GM21526 (cell line): ENCODE measurements around the gene MAPK6.
"Not testable (repeated sequence)": the region's sequence is repeated elsewhere in the genome, so short reads cannot be mapped to it uniquely, and the experiment has no call there.

ENCODE experiments used
- ATAC-seq: cut with Tn5 transposase; IDR thresholded peaks from one replicate; pipeline ENCODE4 v1.9.1; 2021; ENCODE audit warnings: moderate library complexity; ENCODE audit not compliant: unreplicated experiment, low FRiP score

The MAPK6 gene

DNA sequence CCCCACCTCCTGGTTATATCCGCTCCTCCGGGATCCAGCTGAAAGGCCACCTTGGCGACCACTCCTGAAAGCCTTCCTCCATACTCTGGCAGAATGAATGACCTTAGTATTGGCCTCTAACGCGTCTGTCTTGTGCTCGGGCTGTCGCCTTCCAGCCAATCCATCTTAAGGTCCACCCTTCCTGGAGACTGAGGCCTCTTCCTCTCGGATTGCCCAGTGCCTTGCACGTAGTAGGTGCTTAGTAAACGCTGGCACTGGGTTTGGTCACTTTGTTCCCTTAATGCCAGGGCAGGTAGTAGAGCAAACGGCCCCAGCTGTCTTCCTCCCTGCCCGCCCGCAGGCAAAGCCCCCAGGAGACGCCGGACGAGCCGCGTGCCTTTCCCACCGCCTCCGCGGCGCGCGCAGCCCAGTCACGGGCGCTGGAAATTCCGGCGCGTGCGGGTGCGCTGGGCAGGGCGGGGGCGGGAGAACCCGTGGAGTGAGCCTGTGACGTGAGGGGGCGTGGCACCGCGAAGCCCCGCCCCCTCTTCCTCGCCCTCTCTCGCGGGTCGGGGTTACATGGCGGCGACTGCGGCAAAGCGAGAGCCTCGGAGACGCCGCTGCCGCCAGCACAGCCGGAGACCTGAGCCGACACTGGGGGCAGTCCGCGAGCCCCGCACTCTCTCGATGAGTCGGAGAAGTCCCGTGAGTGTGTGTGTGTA is at the start of gene MAPK6:
Gene MAPK6, plus strand, starts transcription at position 527 of the 701 bp plus-strand sequence. CDS start 27,242 bp downstream, outside the sequence.
- ATAC-seq, result peak; percentile 55

DNA sequence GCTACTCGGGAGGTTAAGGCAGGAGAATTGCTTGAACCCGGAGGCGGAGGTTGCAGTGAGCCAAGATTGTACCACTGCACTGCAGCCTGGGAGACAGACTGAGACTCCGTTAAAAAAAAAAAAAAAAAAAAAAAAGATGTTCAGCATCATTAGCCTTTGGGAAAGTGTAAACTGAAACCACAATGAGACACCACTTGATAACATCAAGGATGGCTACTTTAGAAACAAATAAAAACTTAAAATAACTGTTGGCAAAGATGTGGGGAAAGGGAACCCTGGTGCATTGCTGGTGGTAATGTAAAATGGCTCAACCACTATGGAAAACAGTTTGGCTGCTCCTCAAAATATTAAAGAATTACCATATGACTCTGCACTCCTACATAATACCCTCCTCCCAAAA is 49.3 kb upstream of the MAPK6 start:
- no peak for ATAC-seq

DNA sequence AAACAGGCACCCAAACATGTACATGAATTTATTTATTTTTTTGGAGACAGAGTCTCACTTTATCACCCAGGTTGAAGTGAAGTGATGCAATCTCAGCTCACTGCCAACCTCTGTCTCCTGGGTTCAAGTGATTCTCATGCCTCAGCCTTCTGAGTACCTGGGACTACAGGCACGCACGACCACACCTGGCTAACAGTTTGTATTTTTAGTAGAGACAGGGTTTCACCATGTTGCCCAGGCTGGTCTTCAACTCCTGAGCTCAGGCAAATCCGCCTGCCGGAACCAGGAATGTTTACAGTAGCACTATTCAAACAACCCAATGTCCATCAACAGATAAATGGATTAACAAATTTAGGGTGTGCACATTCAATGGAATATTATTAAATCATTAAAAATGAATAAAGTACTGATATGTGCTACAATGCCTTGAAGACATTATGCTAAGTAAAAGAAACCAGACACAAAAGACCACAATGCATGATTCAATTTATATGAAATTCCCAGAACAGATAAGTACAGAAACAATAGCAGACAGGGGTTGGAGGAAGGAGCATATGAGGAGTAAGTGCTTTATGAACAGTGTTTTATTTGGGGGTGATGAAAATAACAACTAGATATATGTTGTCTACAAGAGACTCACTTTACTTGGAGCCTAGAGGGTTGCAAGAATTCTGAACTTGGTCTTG is 48.7 kb upstream of the MAPK6 start:
- no peak for ATAC-seq

DNA sequence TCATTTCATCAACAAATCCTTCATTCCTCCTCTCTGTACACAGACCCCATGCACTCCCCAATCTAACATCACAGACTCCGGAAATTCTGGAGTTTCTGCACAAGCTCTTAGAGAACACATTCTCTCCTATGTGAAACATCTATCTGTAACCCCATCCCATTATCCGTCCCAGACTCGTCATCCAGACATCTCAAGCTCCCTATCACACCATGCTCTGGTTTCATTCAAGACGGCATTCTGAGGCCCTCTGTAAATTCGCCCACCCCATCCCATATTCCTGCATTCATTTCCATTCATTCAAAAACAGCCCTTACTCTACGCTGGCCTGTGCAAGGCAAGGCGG is 48.0 kb upstream of the MAPK6 start:
- peak; percentile 17 for ATAC-seq

DNA sequence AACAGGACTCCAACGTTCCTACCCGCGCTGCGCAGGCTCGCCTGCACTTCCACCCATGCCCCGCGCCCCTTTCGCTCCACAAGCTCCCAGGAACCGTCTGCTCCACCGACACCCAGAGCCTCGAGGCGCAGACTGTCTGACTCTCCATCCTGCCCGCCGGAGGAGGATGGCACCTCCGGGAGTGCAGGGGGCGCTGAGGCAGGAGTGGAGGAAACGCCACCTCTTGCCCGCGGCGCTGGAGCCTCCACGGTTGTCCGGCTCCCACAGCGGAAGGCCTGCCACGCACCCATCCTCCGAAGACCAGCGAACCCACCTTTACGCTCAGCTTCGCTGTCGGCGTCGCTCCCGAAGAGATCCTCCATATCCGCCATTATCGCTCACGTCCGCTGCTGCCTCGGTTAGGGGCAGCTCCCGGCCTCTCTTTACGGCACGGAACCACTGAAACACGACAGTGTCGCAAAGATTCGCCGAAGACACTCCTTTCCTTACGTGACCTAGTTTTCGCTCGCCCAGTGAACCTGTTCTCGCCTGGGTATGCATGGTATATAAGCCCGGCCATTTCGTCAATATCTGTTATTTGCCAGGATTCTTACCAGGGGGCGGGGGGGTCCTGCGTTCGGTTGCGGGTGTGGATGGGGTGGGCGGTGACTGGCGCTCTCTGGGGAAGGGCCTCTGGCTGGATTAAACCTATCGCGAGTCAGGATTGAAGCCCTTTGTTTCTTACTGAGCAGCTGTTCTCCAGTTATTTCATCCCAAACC is 47.5 kb upstream of the MAPK6 start, which contains the start of gene LEO1:
Gene LEO1, minus strand, starts transcription at position 404 of the 759 bp plus-strand sequence. Its CDS starts 33 bp downstream, at position 371.
- peak; percentile 81 for ATAC-seq

DNA sequence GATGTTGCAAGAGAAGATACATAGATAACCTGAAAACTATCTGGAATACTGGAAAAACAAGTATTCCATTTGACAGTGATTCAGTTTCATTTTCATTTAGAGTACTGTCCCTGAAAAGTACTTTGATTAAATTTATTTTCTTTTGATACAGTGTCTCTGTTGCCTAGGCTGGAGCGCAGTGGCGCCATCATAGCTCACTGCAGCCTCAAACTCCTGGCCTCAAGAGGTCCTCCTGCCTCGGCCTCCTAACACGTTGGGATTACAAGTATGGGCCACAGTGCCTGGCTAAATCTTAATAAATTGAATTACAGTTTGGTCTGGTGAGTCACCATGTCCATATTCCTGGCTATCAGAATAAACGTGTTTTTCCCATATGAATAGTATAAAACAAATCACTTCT is 45.8 kb upstream of the MAPK6 start:
- ATAC-seq, result no peak

DNA sequence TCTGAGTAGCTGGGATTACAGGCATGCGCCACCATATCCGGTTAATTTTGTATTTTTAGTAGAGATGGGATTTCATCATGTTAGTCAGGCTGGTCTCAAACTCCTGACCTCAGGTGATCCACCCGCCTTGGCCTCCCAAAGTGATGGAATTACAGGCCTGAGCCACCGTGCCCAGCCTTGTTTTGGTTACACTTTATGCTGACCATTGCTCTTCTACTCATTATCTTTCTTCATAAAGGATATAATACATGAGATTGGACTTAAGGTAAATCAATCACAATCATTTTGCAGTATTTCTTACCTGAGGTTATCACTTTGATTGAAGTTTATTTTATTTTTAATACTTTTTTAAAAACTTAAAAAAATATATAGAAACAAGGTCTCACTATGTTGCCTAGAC is 45.2 kb upstream of the MAPK6 start:
- no peak for ATAC-seq

DNA sequence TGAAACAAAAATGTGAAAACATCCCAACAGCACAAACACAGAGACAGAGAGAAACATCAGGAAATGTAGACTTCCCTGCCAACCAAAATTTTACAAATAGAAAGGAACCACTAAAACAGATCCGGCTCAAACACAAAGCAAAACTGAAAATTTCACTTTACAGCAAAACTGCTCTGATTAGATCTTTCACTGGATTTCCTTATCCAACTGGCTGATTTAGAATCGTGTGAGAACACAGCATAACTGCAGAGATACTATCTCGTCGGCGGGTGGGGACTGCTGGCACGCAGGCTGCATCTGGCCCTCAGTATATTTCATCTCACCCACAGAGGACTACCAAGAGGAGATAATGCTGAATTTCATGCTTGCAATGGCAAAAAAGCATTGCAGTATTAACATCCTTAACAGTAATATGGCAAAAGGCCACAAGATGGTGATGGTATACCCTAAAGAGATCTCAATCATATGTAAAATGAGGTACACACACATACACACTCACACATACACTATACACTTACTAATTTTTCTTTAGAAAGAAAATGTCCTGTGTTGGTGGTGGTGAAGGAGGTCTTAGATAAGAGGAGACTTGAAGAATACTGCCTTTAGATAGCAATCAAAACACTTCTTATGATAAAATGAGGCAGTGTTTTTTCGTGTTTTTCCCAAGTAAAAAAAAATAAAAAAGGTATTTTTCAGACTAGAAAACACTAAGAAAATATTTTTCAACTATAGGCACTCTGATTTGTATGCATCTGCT is 36.8 kb upstream of the MAPK6 start:
- peak; percentile 92 for ATAC-seq

DNA sequence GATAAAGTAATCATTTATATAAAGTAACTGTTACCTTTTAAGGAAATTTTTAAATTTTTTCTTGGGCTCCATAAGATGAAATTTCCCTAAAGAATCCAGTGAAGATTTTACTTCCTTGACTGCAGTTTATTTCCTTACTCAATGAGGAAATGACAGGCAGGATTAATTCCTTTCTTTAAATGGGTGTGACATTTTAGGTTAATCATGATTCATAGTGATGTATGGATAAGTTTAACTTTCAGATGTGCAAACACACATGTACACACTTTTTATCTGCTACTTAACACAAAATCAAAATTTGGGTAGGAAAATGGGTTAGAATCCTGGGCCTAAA is 36.3 kb upstream of the MAPK6 start:
- no peak for ATAC-seq

DNA sequence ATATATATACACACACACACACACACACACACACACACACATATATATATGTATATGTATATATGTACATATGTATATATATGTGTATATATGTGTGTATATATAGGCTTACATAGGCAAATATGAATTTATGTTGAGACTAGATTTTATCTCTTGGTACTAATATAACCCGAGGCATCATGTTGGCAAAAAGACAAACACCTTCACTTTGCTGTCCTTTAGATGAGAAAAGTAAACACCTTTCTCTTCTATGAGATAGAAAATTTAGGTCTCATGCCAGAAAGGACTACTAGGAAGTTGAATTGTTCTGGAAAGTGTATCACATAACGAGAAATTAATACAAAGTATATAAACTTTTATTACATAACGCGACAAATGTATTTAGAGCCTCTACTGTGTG is 27.9 kb upstream of the MAPK6 start:
- ATAC-seq, result no peak

DNA sequence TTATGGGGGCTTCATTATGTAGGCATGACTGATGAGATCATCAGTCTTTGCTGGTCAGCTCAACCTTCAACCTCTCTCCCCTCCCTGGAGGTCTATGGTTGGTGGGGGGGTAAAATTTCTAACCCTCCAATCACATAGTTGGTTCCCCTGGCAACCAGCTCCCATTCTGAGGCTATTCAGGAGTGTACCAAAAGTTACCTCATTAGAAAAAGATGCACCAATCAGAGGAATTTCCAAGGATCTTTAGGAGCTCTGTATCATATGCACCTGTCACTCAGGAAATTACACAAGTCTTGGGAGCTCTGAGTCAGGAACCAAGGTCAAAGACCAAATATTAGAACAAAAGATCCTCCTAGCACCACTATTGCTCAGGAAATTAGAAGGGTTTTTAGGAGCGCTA is 26.1 kb upstream of the MAPK6 start:
- ATAC-seq, result no peak

DNA sequence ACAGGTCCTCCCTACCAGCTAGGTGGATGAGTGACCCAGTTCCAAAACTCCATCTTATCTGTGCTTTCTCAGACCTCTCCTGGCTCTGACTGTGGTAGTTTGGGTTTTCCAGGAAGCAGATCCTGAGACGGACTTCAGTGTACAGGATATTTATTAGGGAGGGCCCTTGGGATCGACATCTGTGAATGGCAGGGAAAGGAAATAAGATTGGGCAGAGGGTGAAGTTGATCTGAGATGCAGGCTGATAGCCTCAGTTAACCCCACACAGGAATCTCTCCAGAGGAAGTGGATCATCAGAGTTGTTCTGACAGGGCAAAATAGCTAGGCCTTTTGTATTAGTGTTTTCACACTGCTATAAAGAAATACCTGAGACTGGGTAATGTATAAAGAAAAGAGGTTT is 16.7 kb upstream of the MAPK6 start:
- no peak for ATAC-seq

DNA sequence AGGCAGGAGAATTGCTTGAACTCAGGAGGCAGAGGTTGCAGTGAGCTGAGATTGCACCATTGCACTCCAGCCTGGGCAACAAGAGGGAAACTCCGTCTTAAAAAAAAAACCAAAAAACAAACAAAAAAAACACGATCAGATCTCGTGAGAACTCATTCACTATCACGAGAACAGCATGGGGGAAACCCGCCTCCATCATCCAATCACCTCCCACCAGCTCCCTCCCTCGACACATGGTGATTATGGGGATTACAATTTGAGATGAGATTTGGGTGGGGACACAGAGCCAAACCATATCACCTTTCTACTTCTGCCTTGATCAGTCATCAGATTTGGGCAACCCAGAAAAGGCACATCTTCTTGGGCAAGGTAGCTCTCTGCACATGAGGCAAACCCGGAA is 15.9 kb upstream of the MAPK6 start:
- ATAC-seq, result not testable (repeated sequence)

DNA sequence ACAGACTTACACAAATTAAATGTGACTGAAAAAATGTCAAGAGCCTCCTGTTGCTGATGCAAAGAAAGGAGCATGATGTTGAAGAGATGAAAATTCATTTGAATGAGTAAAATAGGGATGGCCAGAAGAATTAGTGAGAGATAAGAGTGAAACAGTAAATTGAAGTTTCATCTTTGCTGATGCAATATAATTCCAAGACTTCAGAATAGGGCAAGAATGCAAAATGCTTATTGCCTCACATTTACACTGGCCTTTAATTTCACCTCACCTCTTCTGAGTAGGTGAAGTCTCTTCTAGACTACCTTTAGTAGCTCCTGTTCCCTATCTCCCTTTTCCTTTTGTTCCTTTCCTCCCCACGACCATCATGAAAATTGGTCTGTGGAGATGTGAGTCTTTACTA is 15.3 kb upstream of the MAPK6 start:
- ATAC-seq, result no peak

DNA sequence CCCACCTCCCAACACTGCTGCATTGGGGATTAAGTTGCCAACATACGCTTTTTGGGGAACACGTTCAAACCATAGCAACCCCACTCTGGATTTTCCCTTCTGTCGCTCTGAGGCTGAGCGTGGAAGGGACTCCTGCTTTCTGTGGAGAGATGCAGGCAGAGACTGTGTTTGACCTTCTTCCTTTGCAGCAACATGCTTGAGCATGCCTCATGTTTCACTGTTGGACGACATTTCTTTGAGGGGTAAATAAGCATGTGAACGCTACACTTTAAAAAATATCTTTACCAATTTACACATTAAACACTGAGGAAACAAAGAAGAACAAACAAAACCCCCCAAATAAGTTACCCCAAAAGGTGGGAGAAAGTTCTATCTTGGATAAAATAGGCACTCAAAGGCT is 14.2 kb upstream of the MAPK6 start:
- no peak for ATAC-seq

DNA sequence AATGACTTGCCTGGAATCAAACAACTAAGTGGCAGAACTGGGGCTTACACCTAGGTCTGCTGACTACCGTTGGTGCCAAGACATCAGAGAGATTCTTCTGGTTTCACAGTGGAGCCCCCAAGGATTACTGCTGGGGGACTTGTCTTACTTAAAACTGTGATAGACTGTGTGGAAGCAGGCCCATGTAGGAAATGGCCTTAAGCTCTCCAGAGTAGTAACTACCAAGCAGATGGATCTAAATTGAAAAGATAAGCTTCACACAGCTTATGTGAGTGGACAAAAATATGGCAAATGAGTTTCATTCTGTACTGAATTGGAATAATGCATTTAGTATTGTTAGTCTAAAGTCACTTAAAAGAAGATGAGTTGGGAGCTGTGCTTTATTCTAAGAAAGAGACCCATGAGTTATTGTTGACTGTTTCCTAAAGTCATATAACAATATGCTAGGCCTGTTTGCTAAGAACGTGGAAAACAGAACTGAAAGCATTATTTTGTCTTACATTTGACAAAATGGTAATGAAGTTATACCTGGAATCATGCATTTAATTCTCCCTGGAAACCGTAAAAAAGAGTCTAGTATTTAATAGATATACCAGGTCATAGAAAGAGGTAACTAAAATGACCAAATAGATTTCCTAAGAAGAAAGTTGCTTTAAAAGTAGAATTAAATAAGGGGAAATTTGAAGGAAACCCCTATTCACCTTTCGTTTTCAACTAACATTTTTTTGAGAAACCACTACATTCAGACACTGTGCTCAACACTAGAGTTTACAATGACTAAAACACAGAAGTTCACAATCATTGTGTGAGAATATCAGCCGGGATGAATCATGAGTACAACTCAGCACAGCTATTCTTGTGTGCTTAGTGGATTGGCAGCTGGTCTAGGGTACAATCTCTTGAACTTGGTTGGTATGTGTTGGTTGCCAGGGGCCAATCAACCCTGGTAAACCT is 13.0 kb upstream of the MAPK6 start:
- peak; percentile 44 for ATAC-seq

DNA sequence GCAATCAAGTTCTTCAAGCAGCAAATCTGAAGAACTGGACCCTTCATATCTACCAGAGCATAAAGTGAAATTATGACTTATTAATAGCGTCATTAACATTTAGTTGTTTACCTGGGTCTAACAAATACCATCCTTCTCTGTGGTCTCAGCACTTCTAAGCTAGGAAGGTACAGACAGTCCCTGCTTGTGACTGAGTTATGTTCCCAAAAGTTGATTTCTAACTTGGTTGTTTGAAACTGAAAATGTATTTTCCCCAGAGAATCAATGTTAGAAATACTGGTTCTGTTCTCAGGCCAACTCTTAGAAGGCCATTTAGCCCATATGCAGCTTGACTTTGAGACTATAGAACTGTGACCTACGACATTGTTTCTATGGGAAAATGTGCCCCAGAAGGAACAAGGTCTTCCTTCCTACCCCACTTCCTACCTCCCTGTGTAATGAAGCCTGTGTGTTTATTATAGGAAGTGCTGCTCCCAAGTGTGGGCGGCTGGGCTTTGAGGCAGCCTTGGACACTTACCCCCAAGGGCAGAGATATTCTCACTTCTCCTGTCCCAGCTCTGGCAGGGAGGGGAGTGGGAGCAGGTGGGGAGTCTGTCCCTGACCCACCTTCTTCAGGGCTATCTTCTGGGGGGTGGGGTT is 12.2 kb upstream of the MAPK6 start:
- peak; percentile 20 for ATAC-seq

DNA sequence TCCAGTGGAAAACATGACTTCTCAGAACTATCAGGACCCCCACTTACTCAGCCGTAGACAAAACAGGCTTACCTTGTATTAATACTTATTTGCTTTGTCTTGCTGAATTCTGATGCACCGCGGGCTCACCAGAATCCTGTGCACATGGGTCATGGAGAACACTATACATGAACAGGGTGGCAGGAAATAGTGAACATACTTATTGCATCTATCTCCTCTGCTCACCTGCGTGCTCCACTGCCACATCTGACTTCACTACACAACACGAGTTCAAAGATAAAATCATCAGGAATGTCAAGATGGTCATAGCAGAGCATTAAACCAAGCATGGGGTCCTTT is 10.7 kb upstream of the MAPK6 start:
- no peak for ATAC-seq

DNA sequence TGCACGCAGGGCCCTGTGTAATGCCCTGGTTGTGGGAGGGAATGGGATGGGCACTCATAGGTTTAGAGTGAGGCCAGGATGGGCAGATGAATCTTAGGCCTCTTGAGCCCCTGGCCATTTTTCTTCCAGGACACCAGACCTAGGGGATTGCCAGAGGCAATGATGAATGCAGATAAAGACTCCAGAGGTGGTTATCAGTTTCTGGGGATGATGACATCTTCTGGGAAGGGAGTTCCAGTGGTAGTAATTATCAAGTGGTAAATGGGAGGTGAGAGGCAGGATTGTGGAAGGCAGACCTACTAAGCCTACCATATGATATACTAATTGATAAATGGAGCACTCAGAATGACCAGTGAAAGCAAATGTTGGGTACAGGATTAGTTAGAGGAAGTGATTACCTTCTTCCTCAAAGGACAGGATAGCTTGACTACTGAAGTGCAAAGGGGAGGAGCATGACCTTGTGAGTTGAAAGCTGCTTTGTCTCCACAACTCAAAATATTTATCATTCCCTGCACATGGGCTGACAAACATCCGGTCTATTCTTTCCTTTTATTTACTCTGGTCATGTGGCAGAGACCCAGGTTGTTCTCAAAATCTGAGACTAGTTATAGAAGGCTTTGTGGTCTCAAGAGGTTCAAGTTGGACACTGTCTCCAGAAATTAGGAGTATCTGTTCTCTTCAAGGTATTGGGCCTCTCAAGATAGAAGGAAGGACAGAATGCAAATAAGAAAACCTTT is 10.2 kb upstream of the MAPK6 start:
- ATAC-seq, result no peak
